ENCODE measurements around the gene ZNF326.

ZNF326 gene

GRCh38 chr1:90074970-90075391 lies 80.1 kb downstream of the ZNF326 start:
- no peak for DNase-seq (ENCODE audit: low read depth in 2 of 2)

DNA sequence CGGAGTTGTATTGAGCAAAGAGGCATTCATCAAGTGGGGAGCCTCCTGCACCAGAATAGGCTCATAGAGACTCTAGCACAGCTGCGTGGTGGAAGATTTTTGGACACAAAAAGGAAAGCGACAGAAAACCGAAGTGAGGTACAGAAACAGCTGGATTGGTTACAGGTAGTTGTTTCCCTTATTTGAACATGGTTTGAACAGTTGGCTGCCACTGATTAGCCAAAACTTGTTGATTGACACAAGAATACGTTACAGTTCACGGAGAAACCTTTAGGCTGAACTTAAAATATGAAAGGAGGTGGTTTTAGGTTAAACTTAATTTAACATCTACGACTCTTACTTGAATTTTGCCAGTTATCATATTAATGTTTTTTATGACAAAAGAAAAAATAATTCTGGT lies 89.1 kb downstream of the ZNF326 start:
- no peak for DNase-seq (ENCODE audit: low read depth in 2 of 2)

All from activated CD4-positive, alpha-beta T cell treated with anti-CD3 and anti-CD28 coated beads for 24 hours (primary cell).